Transverse colon (tissue), 3 donors: Measurements from ENCODE around the gene SMIM12.

ENCODE experiments used
- EP300 ChIP-seq: sonication (generic); formaldehyde crosslinking; IDR thresholded peaks from one replicate; pipeline ENCODE4 v1.6.1; 2017; ENCODE audit warnings: antibody characterized with exemption, low read depth
- POLR2A ChIP-seq: fragments of 450-650 bp; IDR thresholded peaks from one replicate; pipeline ENCODE4 v1.6.1; 2016; ENCODE audit warnings: antibody characterized with exemption, mild to moderate bottlenecking, moderate library complexity
- TF ChIP-seq, protein P1 (sequence below), 5 experiments: fragments of 200-600 bp in 3 of 5; fragments of 450-650 bp in 2 of 5; sonication (generic) in 3 of 5; IDR thresholded peaks; 1 replicate in 2 of 5; 2 replicates in 3 of 5; pipeline ENCODE4 v1.5.1; 2016 to 2017; ENCODE audit warnings: antibody characterized with exemption in 5 of 5, inconsistent platforms in 3 of 5, mild to moderate bottlenecking in 2 of 5, moderate library complexity in 1 of 5

DNA sequence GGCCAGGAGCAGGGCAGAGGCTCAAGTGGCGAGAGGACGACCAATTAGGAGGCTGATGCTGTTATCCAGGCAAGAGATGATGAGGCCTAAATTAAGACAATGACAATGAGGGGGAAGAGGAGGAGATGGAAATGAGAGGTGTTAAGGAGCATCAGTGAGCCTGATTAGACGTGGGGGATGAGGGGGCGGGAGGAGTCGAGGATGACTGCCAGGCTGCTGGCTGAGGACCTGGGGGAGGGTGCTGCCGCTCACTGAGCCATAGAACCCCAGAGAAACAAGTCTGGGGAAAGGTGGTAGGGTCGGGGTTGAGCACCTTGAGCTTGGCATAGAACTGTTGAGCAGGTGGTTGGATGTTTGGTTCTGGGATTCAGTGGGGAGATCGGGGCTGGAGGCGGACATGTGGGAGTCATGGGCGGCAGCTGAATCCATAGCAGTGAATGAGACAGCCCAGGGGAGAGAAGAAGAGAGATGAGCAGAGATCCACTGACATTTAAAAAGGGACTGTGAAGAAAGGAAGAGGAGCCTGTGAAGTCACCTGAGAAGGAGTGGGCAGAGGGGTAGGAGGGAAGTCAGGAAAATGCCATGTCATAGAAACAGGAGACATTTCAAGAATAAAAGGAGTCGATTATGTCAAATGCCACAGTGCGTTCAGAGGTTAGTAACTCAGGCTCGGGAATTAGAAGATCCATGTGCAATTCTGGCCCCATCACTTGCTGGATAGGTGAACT, 41.4 kb upstream of the SMIM12 start:
- TF ChIP-seq EP300: no peak
- TF ChIP-seq, protein P1, sequence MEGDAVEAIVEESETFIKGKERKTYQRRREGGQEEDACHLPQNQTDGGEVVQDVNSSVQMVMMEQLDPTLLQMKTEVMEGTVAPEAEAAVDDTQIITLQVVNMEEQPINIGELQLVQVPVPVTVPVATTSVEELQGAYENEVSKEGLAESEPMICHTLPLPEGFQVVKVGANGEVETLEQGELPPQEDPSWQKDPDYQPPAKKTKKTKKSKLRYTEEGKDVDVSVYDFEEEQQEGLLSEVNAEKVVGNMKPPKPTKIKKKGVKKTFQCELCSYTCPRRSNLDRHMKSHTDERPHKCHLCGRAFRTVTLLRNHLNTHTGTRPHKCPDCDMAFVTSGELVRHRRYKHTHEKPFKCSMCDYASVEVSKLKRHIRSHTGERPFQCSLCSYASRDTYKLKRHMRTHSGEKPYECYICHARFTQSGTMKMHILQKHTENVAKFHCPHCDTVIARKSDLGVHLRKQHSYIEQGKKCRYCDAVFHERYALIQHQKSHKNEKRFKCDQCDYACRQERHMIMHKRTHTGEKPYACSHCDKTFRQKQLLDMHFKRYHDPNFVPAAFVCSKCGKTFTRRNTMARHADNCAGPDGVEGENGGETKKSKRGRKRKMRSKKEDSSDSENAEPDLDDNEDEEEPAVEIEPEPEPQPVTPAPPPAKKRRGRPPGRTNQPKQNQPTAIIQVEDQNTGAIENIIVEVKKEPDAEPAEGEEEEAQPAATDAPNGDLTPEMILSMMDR (IDR thresholded peaks at IDR 0.05): no peak
- no peak for TF ChIP-seq POLR2A
